CD4-positive, alpha-beta T cell (primary cell): Measurements from ENCODE around the gene ZNF831. TPM values are rescaled to one million over a fixed set of nuclear protein-coding genes. Genes with fewer than 3 reads are reported as not detected.
A peak's percentile ranks its signal among the peaks of the same experiment; 100 is the strongest.

Experiments
- ATAC-seq: fragments of 200-7000 bp; cut with Tn5 transposase; one replicate; pipeline ENCODE4 v1.10.0; 2022; ENCODE audit warnings: mild to moderate bottlenecking; ENCODE audit not compliant: poor library complexity
- CTCF ChIA-PET: fragments of 350-600 bp; sonication (Branson Sonifier 250); formaldehyde crosslinking; loops from one replicate; lab custom pipeline; 2021; ENCODE audit warnings: antibody characterized with exemption, inconsistent platforms; lab: Charles Lee
- POLR2A ChIA-PET: fragments of 350-600 bp; sonication (Branson Sonifier 250); formaldehyde crosslinking; loops from one replicate; lab custom pipeline; 2021; ENCODE audit warnings: antibody characterized with exemption, inconsistent platforms; lab: Charles Lee
- DNase-seq, 14 experiments: peaks; one replicate each; pipeline ENCODE4 v3.0.0-alpha.2; 2013 to 2020; ENCODE audit warnings: mixed read lengths in 2 of 14
- H3K27ac ChIP-seq, 2 donors: one replicate each; pipeline versions ENCODE4 v1.5.1 to v1.7.0; 2013; ENCODE audit warnings: low read length in 2 of 2, low read depth in 1 of 2, mild to moderate bottlenecking in 1 of 2
- H3K27me3 ChIP-seq, 2 experiments: 1 replicate in 1 of 2; 2 replicates in 1 of 2; pipeline versions ENCODE4 v1.6.1 to v1.7.0; 2013; ENCODE audit warnings: low read length in 2 of 2, control low read depth in 1 of 2, mild to moderate bottlenecking in 1 of 2, moderate library complexity in 1 of 2; ENCODE audit not compliant: insufficient read depth in 2 of 2, control insufficient read depth in 1 of 2
- H3K36me3 ChIP-seq: one replicate; pipeline ENCODE4 v1.6.1; 2013; ENCODE audit warnings: low read length, control low read depth; ENCODE audit not compliant: insufficient read depth
- H3K4me1 ChIP-seq: one replicate; pipeline ENCODE4 v1.6.1; 2013; ENCODE audit warnings: low read length, control low read depth; ENCODE audit not compliant: insufficient read depth
- H3K4me3 ChIP-seq: one replicate; pipeline ENCODE4 v1.5.1; 2013; ENCODE audit warnings: mild to moderate bottlenecking, low read length, moderate library complexity
- H3K9me3 ChIP-seq, 2 experiments: 1 replicate in 1 of 2; 2 replicates in 1 of 2; pipeline versions ENCODE4 v1.6.1 to v1.7.0; 2013; ENCODE audit warnings: low read length in 2 of 2, mild to moderate bottlenecking in 2 of 2, control low read depth in 1 of 2, moderate library complexity in 1 of 2; ENCODE audit not compliant: control insufficient read depth in 1 of 2, insufficient read depth in 1 of 2
- H3K27ac Mint-ChIP-seq: one replicate; pipeline ENCODE4 v1.8.0; 2020; ENCODE audit warnings: mixed read lengths
- H3K27me3 Mint-ChIP-seq: one replicate; pipeline ENCODE4 v1.8.0; 2021; ENCODE audit warnings: mixed read lengths
- H3K36me3 Mint-ChIP-seq: one replicate; pipeline ENCODE4 v1.8.0; 2021; ENCODE audit warnings: low read depth, mixed read lengths
- H3K4me1 Mint-ChIP-seq: one replicate; pipeline ENCODE4 v1.8.0; 2021; ENCODE audit warnings: low read depth, mixed read lengths
- H3K4me3 Mint-ChIP-seq: one replicate; pipeline ENCODE4 v1.8.0; 2020; ENCODE audit warnings: mild to moderate bottlenecking, mixed read lengths
- H3K9me3 Mint-ChIP-seq: one replicate; pipeline ENCODE4 v1.8.0; 2020; ENCODE audit warnings: mixed read lengths
- intact Hi-C, 2 experiments: fragments of 100-400 bp; cut with DNase I in 1 of 2; cut with micrococcal nuclease in 1 of 2; formaldehyde crosslinking; loops; one replicate each; pipeline versions ENCODE4 v1.15.1 to v1.9.0; 2023 to 2025; cut with DNase I, micrococcal nuclease
- total RNA-seq, 174 experiments: library from RNA in 2 of 174; stranded (reverse) in 2 of 174; gene quantifications; one replicate each; pipeline ENCODE4 v1.2.3 and lab custom pipeline; 2021 to 2026
- TF ChIP-seq, protein P1 (sequence below): fragments of 200-600 bp; IDR thresholded peaks from one replicate; pipeline ENCODE4 v1.8.0; 2022; ENCODE audit warnings: antibody characterized with exemption, mild to moderate bottlenecking

Gene ZNF831
- total RNA-seq, 2 experiments from 2014 or later = 24.9 to 25.9 TPM

DNA sequence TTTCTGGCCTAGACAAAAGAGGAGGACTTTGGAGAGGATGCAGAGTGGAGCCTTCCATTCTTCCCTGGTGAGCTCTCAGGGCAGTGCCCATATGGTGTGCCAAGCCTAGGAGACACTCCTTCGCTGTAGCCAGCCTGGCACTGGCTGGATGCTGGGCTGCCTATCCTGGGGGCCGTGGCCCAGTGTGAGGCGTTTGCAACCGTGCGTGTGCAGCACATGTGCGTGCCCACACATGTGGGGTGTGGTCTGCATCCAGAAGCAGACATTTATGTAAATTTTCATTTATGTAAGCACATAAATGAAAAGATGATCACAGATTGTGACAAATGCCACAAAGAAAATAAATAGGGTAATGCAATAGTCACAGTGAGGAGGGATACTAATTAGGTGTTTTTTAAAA lies 35.8 kb upstream of the ZNF831 start:
- Mint-ChIP-seq H3K4me1 (peaks cover 61% of the 10 kb centered on the region), H3K9me3 (no peaks in the 10 kb centered on the region), H3K27ac (peak overlapping the region; percentile 99), H3K27me3 (no peaks in the 10 kb centered on the region), H3K36me3 (no peaks in the 10 kb centered on the region), H3K4me3 (no peak overlapping the region)
- Histone ChIP-seq H3K4me1 (peaks cover 27% of the 10 kb centered on the region), H3K4me3 (no peak overlapping the region), H3K36me3 (no peaks in the 10 kb centered on the region), H3K9me3 (no peaks in the 10 kb centered on the region), H3K27ac (no peak overlapping the region), H3K27me3 (no peaks in the 10 kb centered on the region)
- POLR2A ChIA-PET = no interaction called here
- DNase-seq (no peak), ATAC-seq (no peak)
- intact Hi-C loops = loop anchor here in 1 of 2 experiments (5.0 kb wide), 1 partner anchor 59 kb away; no protein-coding TSS in a partner anchor
- TF ChIP-seq, protein P1, sequence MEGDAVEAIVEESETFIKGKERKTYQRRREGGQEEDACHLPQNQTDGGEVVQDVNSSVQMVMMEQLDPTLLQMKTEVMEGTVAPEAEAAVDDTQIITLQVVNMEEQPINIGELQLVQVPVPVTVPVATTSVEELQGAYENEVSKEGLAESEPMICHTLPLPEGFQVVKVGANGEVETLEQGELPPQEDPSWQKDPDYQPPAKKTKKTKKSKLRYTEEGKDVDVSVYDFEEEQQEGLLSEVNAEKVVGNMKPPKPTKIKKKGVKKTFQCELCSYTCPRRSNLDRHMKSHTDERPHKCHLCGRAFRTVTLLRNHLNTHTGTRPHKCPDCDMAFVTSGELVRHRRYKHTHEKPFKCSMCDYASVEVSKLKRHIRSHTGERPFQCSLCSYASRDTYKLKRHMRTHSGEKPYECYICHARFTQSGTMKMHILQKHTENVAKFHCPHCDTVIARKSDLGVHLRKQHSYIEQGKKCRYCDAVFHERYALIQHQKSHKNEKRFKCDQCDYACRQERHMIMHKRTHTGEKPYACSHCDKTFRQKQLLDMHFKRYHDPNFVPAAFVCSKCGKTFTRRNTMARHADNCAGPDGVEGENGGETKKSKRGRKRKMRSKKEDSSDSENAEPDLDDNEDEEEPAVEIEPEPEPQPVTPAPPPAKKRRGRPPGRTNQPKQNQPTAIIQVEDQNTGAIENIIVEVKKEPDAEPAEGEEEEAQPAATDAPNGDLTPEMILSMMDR = no peak
- CTCF ChIA-PET = no interaction called here

DNA sequence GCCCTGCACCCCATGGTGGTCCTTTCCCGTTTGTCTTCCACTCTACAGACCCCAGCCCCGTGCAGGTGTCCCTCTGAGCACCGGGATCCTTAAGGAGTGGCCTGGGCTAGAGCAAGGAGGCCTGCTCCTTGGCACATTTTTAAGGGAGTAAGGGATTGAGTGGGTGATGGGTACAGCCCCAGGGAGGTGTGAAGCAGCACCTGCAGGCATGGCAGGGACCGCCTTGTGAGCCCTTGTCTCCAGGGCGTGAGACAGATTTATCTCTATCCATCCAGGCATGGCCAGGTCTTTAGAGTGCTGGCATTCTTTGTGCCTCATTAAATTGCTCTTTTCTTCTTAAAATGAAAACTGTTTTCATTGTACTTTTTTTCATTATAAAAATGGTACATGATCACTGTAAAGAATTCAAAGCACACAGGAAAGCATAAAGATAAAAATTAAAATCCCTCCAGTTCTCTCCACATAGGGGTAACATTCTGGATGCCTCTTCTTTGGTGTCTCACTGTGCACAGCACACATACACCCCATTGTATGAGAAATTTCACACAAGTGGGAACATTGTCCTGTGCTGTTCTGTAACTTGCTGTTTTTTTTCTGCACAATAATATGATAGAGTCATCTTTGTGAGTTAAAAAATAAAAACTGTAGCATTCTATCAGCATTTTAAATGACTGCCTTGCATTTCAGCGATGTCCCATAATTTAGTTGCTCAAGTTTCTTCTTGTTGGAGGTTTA lies 31.9 kb upstream of the ZNF831 start:
- TF ChIP-seq, protein P1 = no peak
- no peaks in the 10 kb centered on the region for H3K9me3 ChIP-seq
- CTCF ChIA-PET = no interaction called here
- Mint-ChIP-seq H3K36me3 (no peaks in the 10 kb centered on the region), H3K27me3 (no peaks in the 10 kb centered on the region), H3K4me3 (no peak overlapping the region), H3K9me3 (no peaks in the 10 kb centered on the region), H3K27ac (no peak overlapping the region), H3K4me1 (peaks cover 31% of the 10 kb centered on the region)
- no peaks in the 10 kb centered on the region for H3K4me1 ChIP-seq
- ATAC-seq (no peak), DNase-seq (peak in 1 of 14 experiments; percentile 10)
- no peak overlapping the region for H3K27ac ChIP-seq
- H3K36me3 ChIP-seq = no peaks in the 10 kb centered on the region
- intact Hi-C loops = loop anchor here in 1 of 2 experiments (5.0 kb wide), 1 partner anchor 66 kb away; no protein-coding TSS in a partner anchor
- POLR2A ChIA-PET = interaction anchor here (1.0 kb wide), 1 partner anchor 15 kb away, joined by 3 read pairs; no protein-coding TSS in a partner anchor
- no peaks in the 10 kb centered on the region for H3K27me3 ChIP-seq
- no peak overlapping the region for H3K4me3 ChIP-seq

DNA sequence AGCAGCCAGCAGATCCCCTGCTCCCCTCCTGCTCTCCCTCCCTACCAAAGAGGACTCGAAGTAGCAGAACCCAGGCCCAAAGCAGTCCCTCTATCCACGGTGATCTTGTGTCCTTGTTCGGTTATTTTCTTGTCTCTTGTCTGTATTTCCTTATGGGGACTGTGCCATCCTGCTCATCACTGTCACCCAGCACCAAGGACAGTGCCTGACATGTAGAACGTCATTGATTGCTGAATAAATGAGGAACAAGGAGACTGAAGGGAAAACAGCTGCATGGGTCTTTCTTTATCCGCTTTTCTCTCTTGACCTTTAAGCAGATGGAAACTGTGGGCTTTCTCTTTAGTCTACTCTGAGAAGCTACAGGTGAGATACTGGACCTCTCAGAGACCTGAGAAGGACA lies 29.4 kb upstream of the ZNF831 start:
- Mint-ChIP-seq H3K36me3 (no peaks in the 10 kb centered on the region), H3K27me3 (no peaks in the 10 kb centered on the region), H3K4me1 (peaks cover 37% of the 10 kb centered on the region), H3K9me3 (no peaks in the 10 kb centered on the region), H3K4me3 (no peak overlapping the region), H3K27ac (no peak overlapping the region)
- CTCF ChIA-PET = no interaction called here
- intact Hi-C loops = loop anchor here in 1 of 2 experiments (5.0 kb wide), 1 partner anchor 63 kb away; no protein-coding TSS in a partner anchor
- Histone ChIP-seq H3K27ac (no peak overlapping the region), H3K4me3 (no peak overlapping the region), H3K36me3 (no peaks in the 10 kb centered on the region), H3K27me3 (no peaks in the 10 kb centered on the region), H3K4me1 (peaks cover 4% of the 10 kb centered on the region), H3K9me3 (no peaks in the 10 kb centered on the region)
- TF ChIP-seq, protein P1 = no peak
- ATAC-seq (no peak), DNase-seq (no peak)
- POLR2A ChIA-PET = interaction anchor here (2.4 kb wide), 1 partner anchor 10 kb away, joined by 9 read pairs; no protein-coding TSS in a partner anchor
